Measurements from ENCODE around the gene PAGE2.

The PAGE2 gene

DNA sequence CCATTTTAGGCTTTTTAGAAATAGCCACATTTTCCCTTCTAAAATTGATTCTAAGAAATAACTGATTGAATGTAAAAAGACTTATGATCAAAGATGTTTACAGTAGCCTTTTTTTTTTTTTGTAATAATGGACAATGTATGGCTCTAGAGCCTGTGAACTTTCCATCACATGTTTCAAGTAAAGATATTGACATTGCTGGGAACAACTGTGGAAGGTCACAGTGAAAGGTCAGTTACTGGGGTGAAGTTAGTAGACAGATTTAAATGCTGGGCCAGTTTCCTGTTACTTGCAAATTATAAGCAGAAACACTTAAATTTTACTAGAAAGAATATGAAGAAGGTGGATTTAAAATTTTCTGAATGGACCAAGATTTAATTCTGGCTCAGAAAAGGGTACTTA is 18.4 kb downstream of the PAGE2 start:
- Histone ChIP-seq H4K12ac (ENCODE audit: low read depth, low read length) (no peak overlapping the region), H2AFZ (ENCODE audit: insufficient read depth, low read length, poor library complexity) (no peak overlapping the region), H3K9me3 (ENCODE audit: insufficient read depth, low read depth, low read length) (no peaks in the 10 kb centered on the region), H3K9ac (ENCODE audit: low read length) (no peak overlapping the region), H3K4me3 (ENCODE audit: low read depth, low read length) (no peak overlapping the region), H3K18ac (ENCODE audit: low read length) (no peak overlapping the region), H3K79me2 (ENCODE audit: control insufficient read depth, insufficient read depth, low read length, poor library complexity) (no peaks in the 10 kb centered on the region), H3K4ac (ENCODE audit: low read depth, low read length) (no peak overlapping the region), H3K14ac (ENCODE audit: low read length) (no peak overlapping the region), H3K4me1 (ENCODE audit: control insufficient read depth in 1 of 2, insufficient read depth in 2 of 2, low read length in 2 of 2) (peaks cover 2 to 4% of the 10 kb centered on the region in 2 experiments), H4K8ac (ENCODE audit: low read depth, low read length) (no peak overlapping the region), H2BK120ac (ENCODE audit: insufficient read depth, low read length, poor library complexity) (no peak overlapping the region), H3K23ac (ENCODE audit: low read length) (no peak overlapping the region), H3K27me3 (ENCODE audit: insufficient read depth, low read length) (no peaks in the 10 kb centered on the region), H3K79me1 (ENCODE audit: low read length) (peaks cover 2% of the 10 kb centered on the region), H2BK12ac (ENCODE audit: low read length) (no peak overlapping the region), H3K27ac (ENCODE audit: low read depth, low read length) (no peak overlapping the region), H2AK5ac (ENCODE audit: low read length) (no peak overlapping the region), H4K91ac (ENCODE audit: low read depth, low read length) (no peak overlapping the region), H3K36me3 (ENCODE audit: control insufficient read depth in 1 of 2, insufficient read depth in 2 of 2, low read length in 2 of 2) (no peaks in the 10 kb centered on the region), H3K4me2 (ENCODE audit: low read length) (no peak overlapping the region), H2BK5ac (ENCODE audit: low read depth, low read length, poor library complexity) (no peak overlapping the region)
- DNase-seq, result no peak

DNA sequence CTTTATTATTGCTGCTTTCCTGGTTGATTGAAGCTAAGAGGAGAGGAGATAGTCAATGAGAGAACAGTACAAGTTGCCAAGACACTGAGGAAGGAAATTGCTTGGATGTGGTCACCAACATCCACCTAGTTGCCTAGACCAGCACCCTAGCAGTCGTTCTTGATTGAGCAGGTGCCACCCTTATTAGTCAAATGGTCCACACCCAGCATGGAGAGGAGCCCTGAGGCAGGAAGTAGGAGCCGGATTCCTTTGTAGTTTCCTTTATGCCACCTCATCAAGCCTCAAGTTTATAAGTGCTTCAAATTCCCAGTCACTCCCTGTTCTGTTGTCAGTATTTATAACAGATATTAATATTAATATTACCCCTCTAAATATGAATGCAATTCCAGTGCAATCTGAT is 19.1 kb downstream of the PAGE2 start:
- Histone ChIP-seq H4K12ac (ENCODE audit: low read depth, low read length) (no peak overlapping the region), H2BK5ac (ENCODE audit: low read depth, low read length, poor library complexity) (no peak overlapping the region), H3K4ac (ENCODE audit: low read depth, low read length) (no peak overlapping the region), H3K27ac (ENCODE audit: low read depth, low read length) (no peak overlapping the region), H3K14ac (ENCODE audit: low read length) (no peak overlapping the region), H3K36me3 (ENCODE audit: control insufficient read depth in 1 of 2, insufficient read depth in 2 of 2, low read length in 2 of 2) (no peaks in the 10 kb centered on the region), H3K79me2 (ENCODE audit: control insufficient read depth, insufficient read depth, low read length, poor library complexity) (no peaks in the 10 kb centered on the region), H3K79me1 (ENCODE audit: low read length) (peaks cover 2% of the 10 kb centered on the region), H3K9me3 (ENCODE audit: insufficient read depth, low read depth, low read length) (no peaks in the 10 kb centered on the region), H2AK5ac (ENCODE audit: low read length) (no peak overlapping the region), H3K4me2 (ENCODE audit: low read length) (no peak overlapping the region), H2BK12ac (ENCODE audit: low read length) (no peak overlapping the region), H4K91ac (ENCODE audit: low read depth, low read length) (no peak overlapping the region), H3K27me3 (ENCODE audit: insufficient read depth, low read length) (no peaks in the 10 kb centered on the region), H3K18ac (ENCODE audit: low read length) (no peak overlapping the region), H3K4me3 (ENCODE audit: low read depth, low read length) (no peak overlapping the region), H3K23ac (ENCODE audit: low read length) (no peak overlapping the region), H4K8ac (ENCODE audit: low read depth, low read length) (no peak overlapping the region), H3K9ac (ENCODE audit: low read length) (no peak overlapping the region), H2AFZ (ENCODE audit: insufficient read depth, low read length, poor library complexity) (no peak overlapping the region), H3K4me1 (ENCODE audit: control insufficient read depth in 1 of 2, insufficient read depth in 2 of 2, low read length in 2 of 2) (peaks cover 2 to 4% of the 10 kb centered on the region in 2 experiments), H2BK120ac (ENCODE audit: insufficient read depth, low read length, poor library complexity) (no peak overlapping the region)
- WGBS (ENCODE audit: extremely low coverage, insufficient coverage, insufficient read length), result no CpG with 5 or more reads among the region's 2 CpGs
- DNase-seq, result peak in 1 of 2 donors; percentile 31

DNA sequence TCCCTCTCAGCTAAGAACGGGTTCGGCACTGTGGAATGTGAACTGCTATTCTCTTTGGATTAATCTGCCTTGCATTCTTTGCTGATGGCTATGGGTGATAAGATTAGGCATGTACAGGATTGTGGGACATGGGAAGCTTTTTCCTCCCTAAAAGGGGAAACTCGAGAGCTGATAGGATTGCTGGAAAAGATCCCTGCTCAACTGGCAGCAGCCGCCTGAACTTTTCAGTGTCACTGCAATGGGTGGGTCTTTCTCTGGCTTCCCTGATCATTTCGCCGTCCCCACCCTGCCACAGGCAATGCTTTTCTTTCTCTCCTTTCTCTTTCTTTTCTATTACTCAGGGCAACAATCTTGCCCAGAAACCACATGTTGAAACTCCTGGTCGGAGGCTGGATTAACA is 20.5 kb downstream of the PAGE2 start:
- Histone ChIP-seq H3K14ac (ENCODE audit: low read length) (no peak overlapping the region), H3K27ac (ENCODE audit: low read depth, low read length) (peak overlapping the region; percentile 53), H4K91ac (ENCODE audit: low read depth, low read length) (no peak overlapping the region), H3K9me3 (ENCODE audit: insufficient read depth, low read depth, low read length) (no peaks in the 10 kb centered on the region), H3K18ac (ENCODE audit: low read length) (no peak overlapping the region), H3K4ac (ENCODE audit: low read depth, low read length) (no peak overlapping the region), H3K9ac (ENCODE audit: low read length) (no peak overlapping the region), H2BK5ac (ENCODE audit: low read depth, low read length, poor library complexity) (no peak overlapping the region), H4K12ac (ENCODE audit: low read depth, low read length) (no peak overlapping the region), H3K23ac (ENCODE audit: low read length) (no peak overlapping the region), H2AK5ac (ENCODE audit: low read length) (no peak overlapping the region), H3K36me3 (ENCODE audit: control insufficient read depth in 1 of 2, insufficient read depth in 2 of 2, low read length in 2 of 2) (no peaks in the 10 kb centered on the region), H2AFZ (ENCODE audit: insufficient read depth, low read length, poor library complexity) (no peak overlapping the region), H3K79me2 (ENCODE audit: control insufficient read depth, insufficient read depth, low read length, poor library complexity) (no peaks in the 10 kb centered on the region), H3K4me2 (ENCODE audit: low read length) (no peak overlapping the region), H2BK120ac (ENCODE audit: insufficient read depth, low read length, poor library complexity) (no peak overlapping the region), H2BK12ac (ENCODE audit: low read length) (no peak overlapping the region), H3K27me3 (ENCODE audit: insufficient read depth, low read length) (no peaks in the 10 kb centered on the region), H4K8ac (ENCODE audit: low read depth, low read length) (no peak overlapping the region), H3K4me1 (ENCODE audit: control insufficient read depth in 1 of 2, insufficient read depth in 2 of 2, low read length in 2 of 2) (peaks cover 2 to 4% of the 10 kb centered on the region in 2 experiments), H3K79me1 (ENCODE audit: low read length) (peaks cover 2% of the 10 kb centered on the region), H3K4me3 (ENCODE audit: low read depth, low read length) (no peak overlapping the region)
- peak in 1 of 2 donors; percentile 29 for DNase-seq
- no CpG with 5 or more reads among the region's 7 CpGs for WGBS (ENCODE audit: extremely low coverage, insufficient coverage, insufficient read length)

DNA sequence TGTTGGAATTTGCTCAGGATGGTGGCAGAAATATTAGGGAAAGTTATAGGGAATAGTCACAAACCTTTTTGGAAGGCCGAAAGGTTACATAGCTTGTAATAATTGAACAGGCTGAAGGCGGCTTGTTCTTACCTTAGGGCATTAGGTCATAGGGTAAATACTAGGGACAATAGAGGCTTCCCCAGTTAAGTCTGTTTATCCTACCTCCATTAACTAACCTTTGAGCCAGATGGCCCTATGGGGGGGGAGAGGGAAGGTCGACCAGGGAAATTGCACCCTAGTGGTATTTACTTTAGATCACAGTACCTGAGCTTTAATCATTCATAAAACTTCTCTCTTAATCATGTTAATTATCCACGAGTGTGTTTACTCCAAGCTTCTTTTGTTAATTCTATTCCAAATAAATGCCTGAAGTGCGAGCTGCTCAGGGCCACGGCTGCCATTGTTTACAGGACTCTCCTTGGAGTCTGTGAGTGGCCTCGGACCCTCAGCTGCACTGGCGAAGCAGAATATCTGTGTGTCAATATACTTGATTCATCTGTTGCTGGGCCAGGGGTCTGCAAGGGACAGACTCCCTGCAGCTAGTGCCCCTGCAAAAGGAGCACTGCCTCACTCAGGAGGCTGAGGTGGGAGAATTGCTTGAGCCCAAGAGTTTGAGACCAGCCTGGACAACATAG is 22.9 kb downstream of the PAGE2 start:
- no peak overlapping the region for H3K27ac ChIP-seq (ENCODE audit: low read depth, low read length)
- no peak overlapping the region for H3K4ac ChIP-seq (ENCODE audit: low read depth, low read length)
- H3K4me1 ChIP-seq (ENCODE audit: control insufficient read depth in 1 of 2, insufficient read depth in 2 of 2, low read length in 2 of 2), result peaks cover 2 to 4% of the 10 kb centered on the region in 2 experiments
- H3K9ac ChIP-seq (ENCODE audit: low read length), result no peak overlapping the region
- no peak for DNase-seq
- peaks cover 2% of the 10 kb centered on the region for H3K79me1 ChIP-seq (ENCODE audit: low read length)
- no peak overlapping the region for H3K23ac ChIP-seq (ENCODE audit: low read length)
- H4K8ac ChIP-seq (ENCODE audit: low read depth, low read length), result peak overlapping the region; percentile 38
- no peaks in the 10 kb centered on the region for H3K36me3 ChIP-seq (ENCODE audit: control insufficient read depth in 1 of 2, insufficient read depth in 2 of 2, low read length in 2 of 2)
- H3K18ac ChIP-seq (ENCODE audit: low read length), result no peak overlapping the region
- H3K79me2 ChIP-seq (ENCODE audit: control insufficient read depth, insufficient read depth, low read length, poor library complexity), result no peaks in the 10 kb centered on the region
- no peak overlapping the region for H3K4me2 ChIP-seq (ENCODE audit: low read length)
- H2AK5ac ChIP-seq (ENCODE audit: low read length), result no peak overlapping the region
- H3K14ac ChIP-seq (ENCODE audit: low read length), result no peak overlapping the region
- H2AFZ ChIP-seq (ENCODE audit: insufficient read depth, low read length, poor library complexity), result no peak overlapping the region
- H4K91ac ChIP-seq (ENCODE audit: low read depth, low read length), result peak overlapping the region; percentile 14
- H3K4me3 ChIP-seq (ENCODE audit: low read depth, low read length), result no peak overlapping the region
- H2BK120ac ChIP-seq (ENCODE audit: insufficient read depth, low read length, poor library complexity), result peak overlapping the region; percentile 22
- H4K12ac ChIP-seq (ENCODE audit: low read depth, low read length), result peak overlapping the region; percentile 54
- H2BK12ac ChIP-seq (ENCODE audit: low read length), result no peak overlapping the region
- H3K27me3 ChIP-seq (ENCODE audit: insufficient read depth, low read length), result no peaks in the 10 kb centered on the region
- no peaks in the 10 kb centered on the region for H3K9me3 ChIP-seq (ENCODE audit: insufficient read depth, low read depth, low read length)
- WGBS (ENCODE audit: extremely low coverage, insufficient coverage, insufficient read length), result no CpG with 5 or more reads among the region's 8 CpGs
- peak overlapping the region; percentile 40 for H2BK5ac ChIP-seq (ENCODE audit: low read depth, low read length, poor library complexity)

Data from trophoblast cell (in vitro differentiated cells and primary cell).